IPS-11a (cell line): Measurements from ENCODE around the gene GNB2.
"Not testable (repeated sequence)": the region's sequence is repeated elsewhere in the genome, so short reads cannot be mapped to it uniquely, and the experiment has no call there.

Experiments used
- H3K4me3 ChIP-seq: one replicate; pipeline ENCODE4 v1.5.1; 2013; ENCODE audit warnings: low read depth, low read length, control low read depth

Gene GNB2

GRCh38 chr7:100693312-100694097 lies 20.0 kb downstream of the GNB2 start:
- peak overlapping the region; percentile 83 for H3K4me3 ChIP-seq

DNA sequence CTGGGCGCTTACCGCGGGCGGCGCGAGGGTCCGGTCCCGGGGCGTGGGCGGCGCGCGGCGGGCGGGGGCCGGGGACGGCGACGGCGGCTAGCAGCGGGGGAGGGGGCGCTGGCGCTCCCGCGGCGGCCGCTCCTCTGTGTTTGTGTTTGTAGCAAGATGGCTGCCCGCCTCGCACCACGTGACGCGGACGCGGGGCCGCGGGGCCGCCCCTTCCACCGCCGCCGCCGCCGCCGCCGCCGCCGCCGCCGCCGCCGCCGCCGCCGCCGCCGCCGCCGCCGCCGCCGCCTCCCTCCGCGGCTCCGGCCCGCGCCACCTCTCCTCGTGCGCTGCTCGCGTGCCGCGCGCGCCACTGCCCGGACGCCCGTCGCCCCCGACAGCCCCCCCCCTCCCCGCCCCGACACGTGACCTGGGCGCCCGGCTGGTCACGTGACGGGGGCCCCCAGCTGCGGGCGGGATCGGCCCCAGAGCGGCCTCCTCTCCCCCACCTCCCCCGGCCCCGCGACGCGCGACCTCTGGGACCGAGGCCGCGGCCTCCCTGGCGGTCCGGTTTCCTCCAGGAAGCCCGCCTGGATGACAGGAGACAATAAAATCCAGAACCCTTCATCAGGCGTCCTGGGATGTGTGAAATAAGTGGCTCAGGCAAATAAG lies 20.7 kb downstream of the GNB2 start, which contains the start of gene GIGYF1:
Gene GIGYF1, minus strand, starts transcription at position 153 of the 648 bp plus-strand sequence. CDS start 6,012 bp downstream, outside the sequence.
- H3K4me3 ChIP-seq: peak within 1 kb of the TSS; percentile 83

DNA sequence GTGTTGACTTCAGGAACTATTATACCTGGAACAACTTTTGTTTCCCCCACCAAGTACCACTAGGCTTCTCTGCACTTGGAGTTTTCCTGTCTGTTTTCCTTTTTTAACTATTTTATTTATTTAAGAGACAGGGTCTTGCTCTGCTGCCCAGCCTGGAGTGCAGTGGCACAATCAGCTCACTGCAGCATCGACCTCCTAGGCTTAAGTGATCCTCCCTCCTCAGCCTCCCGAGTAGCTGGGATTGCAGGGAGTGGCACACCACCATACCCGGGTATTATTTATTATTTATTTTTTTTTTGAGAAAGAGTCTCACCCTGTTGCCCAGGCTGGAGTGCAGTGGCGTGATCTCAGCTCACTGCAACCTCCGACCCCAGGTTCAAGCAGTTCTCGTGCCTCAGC lies 22.6 kb downstream of the GNB2 start:
- no peak overlapping the region for H3K4me3 ChIP-seq

DNA sequence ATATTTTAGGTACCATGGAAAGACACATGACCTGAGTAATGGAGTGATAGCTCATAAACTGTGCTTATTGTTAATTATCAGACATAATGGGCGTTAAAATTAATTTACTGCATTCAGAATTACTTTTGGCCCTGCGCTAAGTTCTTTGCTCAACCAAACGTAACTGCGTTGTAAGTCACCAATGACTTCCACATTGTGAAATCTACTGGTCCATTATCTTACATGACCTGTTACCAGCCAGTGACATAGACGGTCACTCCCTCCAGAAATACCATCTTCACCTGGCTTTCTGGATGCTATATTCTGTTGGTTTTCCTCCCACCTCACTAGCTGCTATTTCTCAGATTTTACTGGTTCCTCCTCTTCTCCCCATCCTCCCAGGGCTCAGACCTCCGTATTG lies 25.5 kb downstream of the GNB2 start:
- no peak overlapping the region for H3K4me3 ChIP-seq

GRCh38 chr7:100701089-100701488 lies 27.5 kb downstream of the GNB2 start:
- H3K4me3 ChIP-seq: not testable (repeated sequence)

DNA sequence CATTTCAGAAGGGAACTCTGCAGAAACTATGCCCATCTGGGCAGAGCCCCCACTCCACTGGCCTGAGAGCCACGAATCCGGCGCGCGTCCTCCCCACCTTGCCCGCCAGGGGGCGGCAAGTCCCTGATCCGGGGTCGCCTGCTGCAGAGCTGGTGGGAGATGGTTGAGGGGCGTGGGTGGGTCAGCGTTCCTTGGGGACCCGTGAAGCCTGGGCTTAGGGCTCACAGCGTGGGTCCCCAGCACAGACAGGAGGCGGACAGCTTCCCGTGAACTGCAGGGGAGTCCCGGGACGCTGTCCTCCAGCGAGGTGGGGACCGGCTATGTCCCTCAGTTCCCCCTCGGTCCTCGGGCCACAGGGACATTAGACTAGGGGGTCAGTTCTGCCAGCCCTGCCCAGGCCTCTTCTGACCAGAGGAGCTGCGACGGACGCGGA lies 31.8 kb downstream of the GNB2 start:
- H3K4me3 ChIP-seq: peak overlapping the region; percentile 55

- H3K4me3 ChIP-seq: peak within 1 kb of the TSS; percentile 72
Measured at GRCh38 chr7:100705753-100706671, 32.5 kb downstream of the GNB2 start, which contains the start of gene POP7. POP7 (plus strand) TSS chr7:100706121; CDS start chr7:100706831, 710 bp downstream.

DNA sequence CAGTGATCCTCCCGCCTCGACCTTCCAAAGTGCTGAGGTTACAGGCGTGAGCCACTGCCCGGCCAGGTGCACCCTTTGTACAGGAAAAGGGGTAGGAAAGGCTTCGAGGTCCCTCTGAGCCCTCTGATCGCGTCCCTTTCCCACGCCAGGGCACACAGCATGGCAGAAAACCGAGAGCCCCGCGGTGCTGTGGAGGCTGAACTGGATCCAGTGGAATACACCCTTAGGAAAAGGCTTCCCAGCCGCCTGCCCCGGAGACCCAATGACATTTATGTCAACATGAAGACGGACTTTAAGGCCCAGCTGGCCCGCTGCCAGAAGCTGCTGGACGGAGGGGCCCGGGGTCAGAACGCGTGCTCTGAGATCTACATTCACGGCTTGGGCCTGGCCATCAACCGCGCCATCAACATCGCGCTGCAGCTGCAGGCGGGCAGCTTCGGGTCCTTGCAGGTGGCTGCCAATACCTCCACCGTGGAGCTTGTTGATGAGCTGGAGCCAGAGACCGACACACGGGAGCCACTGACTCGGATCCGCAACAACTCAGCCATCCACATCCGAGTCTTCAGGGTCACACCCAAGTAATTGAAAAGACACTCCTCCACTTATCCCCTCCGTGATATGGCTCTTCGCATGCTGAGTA lies 33.3 kb downstream of the GNB2 start:
- peak overlapping the region; percentile 72 for H3K4me3 ChIP-seq

DNA sequence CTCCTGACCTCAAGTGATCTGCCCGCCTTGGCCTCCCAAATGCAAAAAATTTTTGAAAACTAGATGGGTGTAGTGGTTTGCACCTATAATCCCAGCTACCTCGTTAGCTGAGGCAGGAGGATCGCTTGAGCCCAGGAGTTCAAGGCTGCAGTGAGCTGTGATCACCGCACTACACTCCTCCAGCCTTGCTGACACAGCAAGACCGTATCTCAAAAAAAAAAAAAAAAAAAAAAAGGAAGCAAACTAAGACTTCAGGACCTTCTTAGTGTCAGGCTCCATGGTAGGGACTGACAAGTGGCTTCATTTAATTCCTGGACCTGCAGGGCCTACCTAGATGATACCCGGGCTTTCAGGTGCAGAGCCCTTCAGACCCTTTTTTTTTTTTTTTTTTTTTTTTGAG lies 34.9 kb downstream of the GNB2 start:
- H3K4me3 ChIP-seq: no peak overlapping the region

DNA sequence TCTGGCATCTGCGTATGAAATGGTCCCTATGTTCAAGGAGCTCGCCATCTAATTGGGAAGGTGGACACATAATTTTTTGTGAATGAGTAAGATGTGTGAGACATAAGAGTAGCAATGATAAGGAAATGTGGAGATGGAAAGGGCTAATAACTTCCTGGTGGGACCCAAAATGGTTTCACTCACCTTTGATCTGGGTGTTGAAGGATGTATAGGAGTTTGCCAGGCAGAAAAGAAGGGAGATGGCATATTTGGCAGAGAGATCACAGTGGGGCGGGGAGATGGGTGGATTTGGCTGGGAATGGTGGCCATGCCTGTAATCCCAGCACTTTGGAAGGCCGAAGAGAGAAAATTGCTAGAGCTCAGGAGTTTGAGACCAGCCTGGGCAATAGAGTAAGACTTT lies 36.9 kb downstream of the GNB2 start:
- H3K4me3 ChIP-seq: no peak overlapping the region

DNA sequence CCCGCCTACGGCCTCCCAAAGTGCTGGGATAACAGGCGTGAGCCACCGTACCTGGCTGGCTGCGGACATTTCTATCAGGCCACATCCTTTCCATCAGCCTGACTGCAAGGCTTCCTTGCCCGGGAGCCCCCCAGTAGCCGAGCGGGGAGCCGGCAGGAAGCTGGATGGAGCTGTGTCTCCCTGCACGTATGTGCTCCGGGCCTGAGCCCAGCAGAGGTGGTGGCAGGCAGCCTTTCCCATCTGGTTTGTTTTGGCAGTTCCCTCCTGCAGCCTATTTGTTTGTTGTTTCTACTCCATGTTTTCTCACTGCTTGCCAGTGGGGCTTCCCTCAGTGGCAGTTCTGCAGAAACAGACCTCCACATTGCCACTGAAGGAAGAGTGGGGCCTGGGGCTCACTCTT lies 37.8 kb downstream of the GNB2 start:
- H3K4me3 ChIP-seq: no peak overlapping the region

DNA sequence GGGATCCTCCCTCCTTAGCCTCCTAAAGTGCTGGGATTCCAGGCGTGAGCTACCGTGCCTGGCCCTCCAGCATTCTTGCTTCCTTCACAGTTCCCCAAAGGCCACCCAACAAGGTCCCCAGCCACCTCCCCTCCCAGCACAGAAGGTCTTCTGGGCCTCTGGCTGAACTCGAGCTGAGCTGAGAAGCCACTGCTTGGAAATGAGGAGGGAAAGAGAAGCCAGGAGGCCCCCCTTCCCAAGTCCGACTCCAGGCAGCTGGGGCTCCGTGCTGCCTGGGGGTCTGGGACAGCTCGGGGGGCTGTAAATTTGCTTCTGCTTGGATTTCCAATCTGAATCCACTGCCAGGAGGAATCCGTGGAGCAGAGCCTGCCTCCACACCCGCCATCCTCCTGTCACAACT lies 41.2 kb downstream of the GNB2 start:
- H3K4me3 ChIP-seq: no peak overlapping the region

- H3K4me3 ChIP-seq: not testable (repeated sequence)
Measured at GRCh38 chr7:100717073-100717472, 43.5 kb downstream of the GNB2 start.

- H3K4me3 ChIP-seq: peak overlapping the region; percentile 37
Measured at GRCh38 chr7:100719523-100720278, 46.2 kb downstream of the GNB2 start.

DNA sequence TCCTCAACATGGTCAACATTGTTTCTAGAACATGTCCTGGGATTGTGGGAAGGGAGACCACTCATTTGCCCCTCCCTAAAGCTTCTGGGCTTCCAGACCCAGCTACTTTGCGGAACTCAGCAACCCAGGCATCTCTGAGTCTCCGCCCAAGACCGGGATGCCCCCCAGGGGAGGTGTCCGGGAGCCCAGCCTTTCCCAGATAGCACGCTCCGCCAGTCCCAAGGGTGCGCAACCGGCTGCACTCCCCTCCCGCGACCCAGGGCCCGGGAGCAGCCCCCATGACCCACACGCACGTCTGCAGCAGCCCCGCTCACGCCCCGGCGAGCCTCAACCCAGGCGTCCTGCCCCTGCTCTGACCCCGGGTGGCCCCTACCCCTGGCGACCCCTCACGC lies 46.7 kb downstream of the GNB2 start, which contains the start of gene EPO:
Gene EPO, plus strand, starts transcription at position 190 of the 392 bp plus-strand sequence. CDS start 513 bp downstream, outside the sequence.
- H3K4me3 ChIP-seq: peak within 1 kb of the TSS; percentile 37

DNA sequence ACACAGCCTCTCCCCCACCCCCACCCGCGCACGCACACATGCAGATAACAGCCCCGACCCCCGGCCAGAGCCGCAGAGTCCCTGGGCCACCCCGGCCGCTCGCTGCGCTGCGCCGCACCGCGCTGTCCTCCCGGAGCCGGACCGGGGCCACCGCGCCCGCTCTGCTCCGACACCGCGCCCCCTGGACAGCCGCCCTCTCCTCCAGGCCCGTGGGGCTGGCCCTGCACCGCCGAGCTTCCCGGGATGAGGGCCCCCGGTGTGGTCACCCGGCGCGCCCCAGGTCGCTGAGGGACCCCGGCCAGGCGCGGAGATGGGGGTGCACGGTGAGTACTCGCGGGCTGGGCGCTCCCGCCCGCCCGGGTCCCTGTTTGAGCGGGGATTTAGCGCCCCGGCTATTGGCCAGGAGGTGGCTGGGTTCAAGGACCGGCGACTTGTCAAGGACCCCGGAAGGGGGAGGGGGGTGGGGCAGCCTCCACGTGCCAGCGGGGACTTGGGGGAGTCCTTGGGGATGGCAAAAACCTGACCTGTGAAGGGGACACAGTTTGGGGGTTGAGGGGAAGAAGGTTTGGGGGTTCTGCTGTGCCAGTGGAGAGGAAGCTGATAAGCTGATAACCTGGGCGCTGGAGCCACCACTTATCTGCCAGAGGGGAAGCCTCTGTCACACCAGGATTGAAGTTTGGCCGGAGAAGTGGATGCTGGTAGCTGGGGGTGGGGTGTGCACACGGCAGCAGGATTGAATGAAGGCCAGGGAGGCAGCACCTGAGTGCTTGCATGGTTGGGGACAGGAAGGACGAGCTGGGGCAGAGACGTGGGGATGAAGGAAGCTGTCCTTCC lies 47.3 kb downstream of the GNB2 start:
- H3K4me3 ChIP-seq: peak overlapping the region; percentile 24

- H3K4me3 ChIP-seq: no peak overlapping the region
Measured at GRCh38 chr7:100721505-100721812, 47.9 kb downstream of the GNB2 start.

- no peak overlapping the region for H3K4me3 ChIP-seq
Measured at GRCh38 chr7:100722480-100723212, 49.1 kb downstream of the GNB2 start.
